Endothelial cell of umbilical vein (primary cell): ENCODE data around the gene RNF19B. TPM values are rescaled to one million over a fixed set of nuclear protein-coding genes. Genes with fewer than 3 reads are reported as not detected.

Source experiments
- BruUV-seq: library from RNA; stranded (reverse); fragments of 400-500 nt; replicated peaks from 2 replicates; lab custom pipeline; 2021; lab: Mats Ljungman, UMichigan
- CTCF ChIA-PET: fragments of 300-600, 350-600 bp; sonication (Branson Sonifier 250); formaldehyde crosslinking; loops from one replicate; lab custom pipeline; 2021; ENCODE audit warnings: antibody characterized with exemption, inconsistent platforms; lab: Charles Lee
- POLR2A ChIA-PET: fragments of 300-600, 350-600 bp; sonication (Branson Sonifier 250); formaldehyde crosslinking; loops from one replicate; lab custom pipeline; 2021; ENCODE audit warnings: antibody characterized with exemption, inconsistent platforms; lab: Charles Lee
- DNase-seq: peaks from one replicate; pipeline ENCODE4 v3.0.0-alpha.2; 2011; ENCODE audit warnings: low read depth, low spot score
- FAIRE-seq: peaks from 2 replicates; lab custom pipeline; 2011; peaks lifted over from hg19 to GRCh38; lab: Jason Lieb, UNC
- H2AFZ ChIP-seq: 2 replicates; pipeline ENCODE4 v1.6.0; 2012; ENCODE audit warnings: low read depth, low read length, control low read depth, inconsistent platforms
- H3K27ac ChIP-seq: 2 replicates; pipeline ENCODE4 v1.5.1; 2011; ENCODE audit warnings: low read depth, mild to moderate bottlenecking, control low read depth, low read length, moderate library complexity; ENCODE audit not compliant: insufficient read depth
- H3K27me3 ChIP-seq, 2 experiments: 2 replicates each; pipeline versions ENCODE4 v1.6.0 to v1.6.1; 2011; ENCODE audit warnings: low read length in 2 of 2, mixed read lengths in 1 of 2; ENCODE audit not compliant: control insufficient read depth in 2 of 2, insufficient read depth in 2 of 2
- H3K36me3 ChIP-seq, 2 experiments: 2 replicates in 1 of 2; 3 replicates in 1 of 2; pipeline ENCODE4 v1.5.1; 2011; ENCODE audit warnings: low read length in 2 of 2, mild to moderate bottlenecking in 1 of 2, moderate library complexity in 1 of 2; ENCODE audit not compliant: control insufficient read depth in 2 of 2, insufficient read depth in 2 of 2; ENCODE audit errors: extremely low read depth in 1 of 2
- H3K4me1 ChIP-seq: 3 replicates; pipeline ENCODE4 v1.5.1; 2011; ENCODE audit warnings: mild to moderate bottlenecking, low read length; ENCODE audit not compliant: control insufficient read depth, insufficient read depth; ENCODE audit errors: extremely low read depth
- H3K4me2 ChIP-seq: 2 replicates; pipeline ENCODE4 v1.6.1; 2011; ENCODE audit warnings: low read length, control low read depth, mixed read lengths; ENCODE audit not compliant: insufficient read depth
- H3K4me3 ChIP-seq, 3 experiments: fragments of 200-600 bp in 1 of 3; sonication (generic), shearing (Covaris generic) in 1 of 3; replicated peaks in 1 of 3; 2 replicates each; pipeline ENCODE4 v1.5.1; 2011 to 2016; ENCODE audit warnings: control low read depth in 3 of 3, low read length in 3 of 3, mild to moderate bottlenecking in 2 of 3, inconsistent platforms in 1 of 3, low read depth in 1 of 3, moderate library complexity in 1 of 3; ENCODE audit not compliant: insufficient read depth in 1 of 3
- H3K79me2 ChIP-seq: 2 replicates; pipeline ENCODE4 v1.6.0; 2012; ENCODE audit warnings: low read length, inconsistent platforms; ENCODE audit not compliant: control insufficient read depth, insufficient read depth
- H3K9ac ChIP-seq: replicated peaks from 2 replicates; pipeline ENCODE3; 2011; ENCODE audit warnings: low read length, control low read depth; ENCODE audit not compliant: insufficient read depth; ENCODE audit errors: extremely low read depth
- H3K9me1 ChIP-seq: replicated peaks from 3 replicates; pipeline ENCODE4 v1.6.0; 2011; ENCODE audit warnings: mild to moderate bottlenecking, low read length; ENCODE audit not compliant: control insufficient read depth, insufficient read depth; ENCODE audit errors: extremely low read depth
- H3K9me3 ChIP-seq: replicated peaks from 2 replicates; pipeline ENCODE4 v1.5.1; 2012; ENCODE audit warnings: low read length, inconsistent platforms; ENCODE audit not compliant: control insufficient read depth, insufficient read depth
- H4K20me1 ChIP-seq: replicated peaks from 2 replicates; pipeline ENCODE3; 2011; ENCODE audit warnings: mild to moderate bottlenecking, low read length; ENCODE audit not compliant: control insufficient read depth, insufficient read depth; ENCODE audit errors: extremely low read depth
- CTCF ChIP-seq, 2 donors: IDR thresholded peaks; 1 replicate in 1 of 2; 2 replicates in 1 of 2; pipeline ENCODE4 v1.5.1; 2011; ENCODE audit warnings: low read length in 2 of 2, mild to moderate bottlenecking in 2 of 2, moderate library complexity in 2 of 2, control low read depth in 1 of 2, inconsistent platforms in 1 of 2, low read depth in 1 of 2; ENCODE audit not compliant: insufficient read depth in 1 of 2; ENCODE audit errors: extremely low read depth in 1 of 2
- EZH2 ChIP-seq: IDR thresholded peaks from 2 replicates; pipeline ENCODE4 v1.6.1; 2012; ENCODE audit warnings: borderline replicate concordance, low read depth, mild to moderate bottlenecking, moderate library complexity, low read length, inconsistent platforms; ENCODE audit not compliant: severe bottlenecking
- FOS ChIP-seq: IDR thresholded peaks from 2 replicates; pipeline ENCODE4 v1.6.1; 2011; ENCODE audit warnings: mild to moderate bottlenecking, low read length, moderate library complexity, borderline replicate concordance; ENCODE audit not compliant: insufficient read depth
- GATA2 ChIP-seq: IDR thresholded peaks from 2 replicates; pipeline ENCODE4 v1.7.0; 2011; ENCODE audit warnings: low read depth, mild to moderate bottlenecking, moderate library complexity, mixed read lengths, low read length; ENCODE audit not compliant: insufficient read length, insufficient read depth
- JUN ChIP-seq: IDR thresholded peaks from 2 replicates; pipeline ENCODE4 v1.6.1; 2011; ENCODE audit warnings: borderline replicate concordance, low read depth; ENCODE audit not compliant: insufficient read length, insufficient read depth
- MAX ChIP-seq: IDR thresholded peaks from 2 replicates; pipeline ENCODE4 v1.6.1; 2011; ENCODE audit not compliant: insufficient read depth, insufficient read length
- MYC ChIP-seq: IDR thresholded peaks from one replicate; pipeline ENCODE4 v1.6.1; 2011; ENCODE audit warnings: mild to moderate bottlenecking, low read depth, low read length
- POLR2A ChIP-seq: IDR thresholded peaks from 2 replicates; pipeline ENCODE4 v1.6.1; 2012; ENCODE audit warnings: low read depth, mild to moderate bottlenecking, control low read depth, low read length
- POLR2AphosphoS5 ChIP-seq: IDR thresholded peaks from 2 replicates; pipeline ENCODE4 v1.6.1; 2012; ENCODE audit warnings: low read depth, mild to moderate bottlenecking, control low read depth, low read length, moderate library complexity; ENCODE audit not compliant: insufficient read depth
- dilution Hi-C: fragments of 300-500 bp; cut with MboI; formaldehyde crosslinking; loops from one replicate; pipeline ENCODE4 v1.15.0; 2019; ENCODE audit warnings: low sequenced_read_pairs; ENCODE audit not compliant: extremely low pct_ligation_motif_present
- intact Hi-C: fragments of 100-400 bp; cut with micrococcal nuclease; formaldehyde crosslinking; loops from one replicate; pipeline ENCODE4 v1.10.0; 2022
- polyA plus RNA-seq, 4 experiments: library from polyadenylated mRNA; depleted of rRNA in 3 of 4; stranded (reverse) in 3 of 4; unstranded in 1 of 4; fragments of >200 nt; gene quantifications; 2 replicates each; pipeline versions ENCODE4 v1.2.1 to v1.2.3, GENCODE V29; 2011 to 2012; ENCODE audit warnings: missing spikeins in 1 of 4
- total RNA-seq: library from RNA; stranded (reverse); gene quantifications from 2 replicates; pipeline ENCODE4 v1.2.3, GENCODE V29; 2021

Gene RNF19B
- total and polyA plus RNA-seq, 2 donors (not counting 3 experiments of a cell fraction or from before 2014, with no cell fraction given) = 19.2 to 25.6 TPM

- intact Hi-C loops (no loop called here), dilution Hi-C loops (no loop called here)
- no peak overlapping the region for H3K4me2 ChIP-seq
- TF ChIP-seq POLR2A (no peak), GATA2 (no peak), FOS (no peak), MAX (no peak), POLR2AphosphoS5 (no peak), EZH2 (no peak), MYC (no peak), JUN (no peak), CTCF (IDR thresholded peaks at IDR 0.05; ENCODE audit: extremely low read depth in 1 of 2, insufficient read depth in 1 of 2, low read depth in 1 of 2, low read length in 2 of 2) (no peak)
- no peaks in the 10 kb centered on the region for H3K36me3 ChIP-seq
- H3K9ac ChIP-seq = no peak overlapping the region
- H3K4me1 ChIP-seq = peaks cover 13% of the 10 kb centered on the region
- H2AFZ ChIP-seq = no peak overlapping the region
- no TSS peak for BruUV-seq
- no peaks in the 10 kb centered on the region for H3K9me3 ChIP-seq
- H4K20me1 ChIP-seq = no peaks in the 10 kb centered on the region
- H3K9me1 ChIP-seq = no peaks in the 10 kb centered on the region
- no peak overlapping the region for H3K27ac ChIP-seq
- no peaks in the 10 kb centered on the region for H3K79me2 ChIP-seq
- H3K4me3 ChIP-seq = no peak overlapping the region
- FAIRE-seq = peak; percentile 92
- POLR2A ChIA-PET = interaction anchor here (0.6 to 0.9 kb wide), 2 partner anchors 9 to 183 kb away, joined by 3 to 5 read pairs; partner anchors contain the start of gene AZIN2
- no peak for DNase-seq
- H3K27me3 ChIP-seq = peaks cover 3 to 7% of the 10 kb centered on the region in 2 experiments
- CTCF ChIA-PET = interaction anchor here (0.8 to 2.1 kb wide), 10 partner anchors 10 to 189 kb away, joined by 3 to 13 read pairs (median 4); partner anchors contain the start of gene HPCA
Observed at GRCh38 chr1:32897082-32898049, 67.2 kb downstream of the RNF19B start.
